Measurements from ENCODE around the gene CACNA2D3. TPM values are rescaled to one million over a fixed set of nuclear protein-coding genes. Genes with fewer than 3 reads are reported as not detected.
A peak's percentile ranks its signal among the peaks of the same experiment; 100 is the strongest.

Gene CACNA2D3
- total and polyA plus RNA-seq, 5 donors = 29.2 to 64.5 (median 42.4) TPM

- Histone ChIP-seq H3K27me3 (ENCODE audit: control insufficient read depth, insufficient read depth) (no peaks in the 10 kb centered on the region), H3K4me3 (ENCODE audit: low read length) (no peak overlapping the region), H3K27ac (ENCODE audit: low read length) (no peak overlapping the region), H3K9me3 (ENCODE audit: control insufficient read depth, low read length) (no peaks in the 10 kb centered on the region), H3K4me1 (ENCODE audit: control insufficient read depth, insufficient read depth, low read length) (no peaks in the 10 kb centered on the region)
- WGBS = 66% methylated on average over 4 of the region's 4 CpGs
- no peak for DNase-seq
- no peak for ATAC-seq
- intact Hi-C loops (cut with DNase I) = no loop called here
Measured at GRCh38 chr3:54515441-54516213, 393.3 kb downstream of the CACNA2D3 start.

- ATAC-seq (no peak), DNase-seq (no peak)
- no peak overlapping the region for H3K27ac ChIP-seq (ENCODE audit: low read length)
- no peak overlapping the region for H3K4me3 ChIP-seq (ENCODE audit: low read length)
- no peaks in the 10 kb centered on the region for H3K9me3 ChIP-seq (ENCODE audit: control insufficient read depth, low read length)
- intact Hi-C loops (cut with DNase I) = no loop called here
- 71% methylated on average over 8 of the region's 8 CpGs for WGBS
- H3K4me1 ChIP-seq (ENCODE audit: control insufficient read depth, insufficient read depth, low read length) = no peaks in the 10 kb centered on the region
- no peaks in the 10 kb centered on the region for H3K27me3 ChIP-seq (ENCODE audit: control insufficient read depth, insufficient read depth)
Measured at GRCh38 chr3:54517424-54517823, 395.1 kb downstream of the CACNA2D3 start.

GRCh38 chr3:54518011-54518675 lies 395.8 kb downstream of the CACNA2D3 start:
- intact Hi-C loops (cut with DNase I) = no loop called here
- ATAC-seq (peak in 1 of 2 donors; percentile 18), DNase-seq (no peak)
- 85% methylated on average over 8 of the region's 8 CpGs for WGBS
- Histone ChIP-seq H3K27me3 (ENCODE audit: control insufficient read depth, insufficient read depth) (no peaks in the 10 kb centered on the region), H3K4me3 (ENCODE audit: low read length) (no peak overlapping the region), H3K4me1 (ENCODE audit: control insufficient read depth, insufficient read depth, low read length) (no peaks in the 10 kb centered on the region), H3K27ac (ENCODE audit: low read length) (no peak overlapping the region), H3K9me3 (ENCODE audit: control insufficient read depth, low read length) (no peaks in the 10 kb centered on the region)

- DNase-seq = no peak
- Histone ChIP-seq H3K27me3 (ENCODE audit: control insufficient read depth, insufficient read depth) (no peaks in the 10 kb centered on the region), H3K9me3 (ENCODE audit: control insufficient read depth, low read length) (no peaks in the 10 kb centered on the region), H3K4me1 (ENCODE audit: control insufficient read depth, insufficient read depth, low read length) (no peaks in the 10 kb centered on the region), H3K27ac (ENCODE audit: low read length) (no peak overlapping the region), H3K4me3 (ENCODE audit: low read length) (no peak overlapping the region)
- no peak for ATAC-seq
- intact Hi-C loops (cut with DNase I) = no loop called here
- WGBS = 44% methylated on average over 2 of the region's 2 CpGs
Measured at GRCh38 chr3:54519493-54519892, 397.1 kb downstream of the CACNA2D3 start.

GRCh38 chr3:54520060-54520459 lies 397.7 kb downstream of the CACNA2D3 start:
- intact Hi-C loops (cut with DNase I) = no loop called here
- 65% methylated on average over 2 of the region's 2 CpGs for WGBS
- no peaks in the 10 kb centered on the region for H3K27me3 ChIP-seq (ENCODE audit: control insufficient read depth, insufficient read depth)
- DNase-seq (no peak), ATAC-seq (peak in 1 of 2 donors; percentile 24)
- no peaks in the 10 kb centered on the region for H3K9me3 ChIP-seq (ENCODE audit: control insufficient read depth, low read length)
- H3K4me3 ChIP-seq (ENCODE audit: low read length) = no peak overlapping the region
- H3K4me1 ChIP-seq (ENCODE audit: control insufficient read depth, insufficient read depth, low read length) = no peaks in the 10 kb centered on the region
- H3K27ac ChIP-seq (ENCODE audit: low read length) = no peak overlapping the region

- peak in 1 of 3 donors; percentile 61 for DNase-seq
- Histone ChIP-seq H3K4me3 (ENCODE audit: low read length) (no peak overlapping the region), H3K27ac (ENCODE audit: low read length) (no peak overlapping the region), H3K4me1 (ENCODE audit: control insufficient read depth, insufficient read depth, low read length) (peaks cover 6% of the 10 kb centered on the region), H3K27me3 (ENCODE audit: control insufficient read depth, insufficient read depth) (no peaks in the 10 kb centered on the region), H3K9me3 (ENCODE audit: control insufficient read depth, low read length) (no peaks in the 10 kb centered on the region)
- WGBS = 77% methylated on average over 5 of the region's 5 CpGs
- intact Hi-C loops (cut with DNase I) = no loop called here
- ATAC-seq = peak in 1 of 2 donors; percentile 71
Measured at GRCh38 chr3:54527521-54527920, 405.2 kb downstream of the CACNA2D3 start.

- no peaks in the 10 kb centered on the region for H3K27me3 ChIP-seq (ENCODE audit: control insufficient read depth, insufficient read depth)
- no peaks in the 10 kb centered on the region for H3K9me3 ChIP-seq (ENCODE audit: control insufficient read depth, low read length)
- no peak overlapping the region for H3K4me3 ChIP-seq (ENCODE audit: low read length)
- 49% methylated on average over 2 of the region's 2 CpGs for WGBS
- intact Hi-C loops (cut with DNase I) = no loop called here
- peaks cover 6% of the 10 kb centered on the region for H3K4me1 ChIP-seq (ENCODE audit: control insufficient read depth, insufficient read depth, low read length)
- no peak overlapping the region for H3K27ac ChIP-seq (ENCODE audit: low read length)
- peak in 2 of 3 donors; percentile 47 to 66 for DNase-seq
- ATAC-seq = peak; percentile 46 to 66
Measured at GRCh38 chr3:54527953-54528352, 405.6 kb downstream of the CACNA2D3 start.

GRCh38 chr3:54528668-54529067 lies 406.3 kb downstream of the CACNA2D3 start:
- intact Hi-C loops (cut with DNase I) = no loop called here
- 43% methylated on average over 3 of the region's 3 CpGs for WGBS
- ATAC-seq = no peak
- Histone ChIP-seq H3K4me3 (ENCODE audit: low read length) (no peak overlapping the region), H3K27me3 (ENCODE audit: control insufficient read depth, insufficient read depth) (no peaks in the 10 kb centered on the region), H3K4me1 (ENCODE audit: control insufficient read depth, insufficient read depth, low read length) (peaks cover 6% of the 10 kb centered on the region), H3K27ac (ENCODE audit: low read length) (no peak overlapping the region), H3K9me3 (ENCODE audit: control insufficient read depth, low read length) (no peaks in the 10 kb centered on the region)
- DNase-seq = no peak

- H3K27me3 ChIP-seq (ENCODE audit: control insufficient read depth, insufficient read depth) = no peaks in the 10 kb centered on the region
- no peak overlapping the region for H3K4me3 ChIP-seq (ENCODE audit: low read length)
- ATAC-seq (no peak), DNase-seq (no peak)
- 89% methylated on average over 5 of the region's 5 CpGs for WGBS
- no peaks in the 10 kb centered on the region for H3K9me3 ChIP-seq (ENCODE audit: control insufficient read depth, low read length)
- intact Hi-C loops (cut with DNase I) = no loop called here
- H3K27ac ChIP-seq (ENCODE audit: low read length) = no peak overlapping the region
- H3K4me1 ChIP-seq (ENCODE audit: control insufficient read depth, insufficient read depth, low read length) = peaks cover 6% of the 10 kb centered on the region
Measured at GRCh38 chr3:54530091-54530490, 407.7 kb downstream of the CACNA2D3 start.

GRCh38 chr3:54530944-54531343 lies 408.6 kb downstream of the CACNA2D3 start:
- Histone ChIP-seq H3K9me3 (ENCODE audit: control insufficient read depth, low read length) (no peaks in the 10 kb centered on the region), H3K4me1 (ENCODE audit: control insufficient read depth, insufficient read depth, low read length) (peaks cover 6% of the 10 kb centered on the region), H3K27ac (ENCODE audit: low read length) (no peak overlapping the region), H3K27me3 (ENCODE audit: control insufficient read depth, insufficient read depth) (no peaks in the 10 kb centered on the region), H3K4me3 (ENCODE audit: low read length) (no peak overlapping the region)
- ATAC-seq (no peak), DNase-seq (no peak)
- intact Hi-C loops (cut with DNase I) = no loop called here
- 57% methylated on average over 5 of the region's 5 CpGs for WGBS

- H3K4me3 ChIP-seq (ENCODE audit: low read length) = no peak overlapping the region
- intact Hi-C loops (cut with DNase I) = no loop called here
- no peak for DNase-seq
- no peak overlapping the region for H3K27ac ChIP-seq (ENCODE audit: low read length)
- no peak for ATAC-seq
- 89% methylated on average over 6 of the region's 6 CpGs for WGBS
- no peaks in the 10 kb centered on the region for H3K9me3 ChIP-seq (ENCODE audit: control insufficient read depth, low read length)
- peaks cover 6% of the 10 kb centered on the region for H3K4me1 ChIP-seq (ENCODE audit: control insufficient read depth, insufficient read depth, low read length)
- no peaks in the 10 kb centered on the region for H3K27me3 ChIP-seq (ENCODE audit: control insufficient read depth, insufficient read depth)
Measured at GRCh38 chr3:54531741-54532140, 409.4 kb downstream of the CACNA2D3 start.
